K562 (cell line): ENCODE data around the gene TSPAN11. TPM values are rescaled to one million over a fixed set of nuclear protein-coding genes. Genes with fewer than 3 reads are reported as not detected.

Experiments
- ATAC-seq: fragments of 200-7000 bp; cut with Tn5 transposase; 3 replicates; pipeline ENCODE4 v1.9.1; 2020; ENCODE audit warnings: moderate library complexity
- BruUV-seq: library from RNA; stranded (reverse); fragments of 400-500 nt; replicated peaks from 2 replicates; lab custom pipeline; 2021; lab: Mats Ljungman, UMichigan
- CTCF ChIA-PET: fragments of 300-600 bp; formaldehyde crosslinking; extraction: SDS; loops from one replicate; lab custom pipeline; 2021; ENCODE audit warnings: low intra/inter-chr PET ratio; lab: Yijun Ruan, JAX
- POLR2A ChIA-PET: fragments of 300-600, 350-650 bp; sonication (Branson Sonifier 250); formaldehyde crosslinking; extraction: SDS; loops from one replicate; lab custom pipeline; 2021; ENCODE audit warnings: antibody characterized with exemption, inconsistent platforms; lab: Yijun Ruan, JAX
- DNase-seq, 4 experiments: peaks; one replicate each; pipeline versions ENCODE4 v3.0.0 to v3.0.0-alpha.2; 2011 to 2018; ENCODE audit warnings: low spot score in 3 of 4, mixed read lengths in 3 of 4; ENCODE audit errors: extremely low read depth in 1 of 4
- FAIRE-seq: peaks from 2 replicates; lab custom pipeline; 2011; peaks lifted over from hg19 to GRCh38; lab: Jason Lieb, UNC
- H2AFZ ChIP-seq: 2 replicates; pipeline ENCODE4 v1.6.0; 2011; ENCODE audit warnings: low read depth, low read length, control low read depth, inconsistent platforms
- H3K27ac ChIP-seq: fragments of 200-600 bp; 3 replicates; pipeline ENCODE4 v1.8.0; 2011; ENCODE audit warnings: low read depth, mild to moderate bottlenecking, control low read depth, inconsistent platforms, low read length, moderate library complexity, mixed read lengths; ENCODE audit errors: extremely low read depth
- H3K27me3 ChIP-seq, 2 experiments: fragments of 300-600 bp in 1 of 2; 2 replicates in 1 of 2; 3 replicates in 1 of 2; pipeline versions ENCODE4 v1.6.0 to v1.8.0; 2011; ENCODE audit warnings: inconsistent platforms in 2 of 2, low read length in 2 of 2, mild to moderate bottlenecking in 1 of 2, mixed read lengths in 1 of 2, moderate library complexity in 1 of 2; ENCODE audit not compliant: control insufficient read depth in 2 of 2, insufficient read depth in 2 of 2
- H3K36me3 ChIP-seq: fragments of 300-600 bp; 3 replicates; pipeline ENCODE4 v1.8.0; 2011; ENCODE audit warnings: mild to moderate bottlenecking, low read length, inconsistent platforms; ENCODE audit not compliant: control insufficient read depth, insufficient read depth
- H3K4me1 ChIP-seq, 2 experiments: fragments of 200-600 bp in 1 of 2; replicated peaks in 1 of 2; 2 replicates in 1 of 2; 3 replicates in 1 of 2; pipeline versions ENCODE4 v1.5.1 to v1.8.0; 2011; ENCODE audit warnings: inconsistent platforms in 2 of 2, low read length in 2 of 2, mild to moderate bottlenecking in 1 of 2, mixed read lengths in 1 of 2, moderate library complexity in 1 of 2; ENCODE audit not compliant: control insufficient read depth in 2 of 2, insufficient read depth in 2 of 2
- H3K4me2 ChIP-seq: 2 replicates; pipeline ENCODE4 v1.6.1; 2011; ENCODE audit warnings: low read length, control low read depth, inconsistent platforms, mixed read lengths; ENCODE audit not compliant: insufficient read depth
- H3K4me3 ChIP-seq: fragments of 200-600 bp; sonication (generic), shearing (Covaris generic); 2 replicates; pipeline ENCODE4 v1.5.1; 2016; ENCODE audit warnings: control low read depth, inconsistent platforms
- H3K79me2 ChIP-seq: fragments of 200-600 bp; 3 replicates; pipeline ENCODE4 v1.8.0; 2011; ENCODE audit warnings: low read length, inconsistent platforms; ENCODE audit not compliant: control insufficient read depth, insufficient read depth
- H3K9ac ChIP-seq, 2 experiments: 2 replicates each; pipeline versions ENCODE4 v1.6.0 to v1.6.1; 2011; ENCODE audit warnings: low read depth in 2 of 2, low read length in 2 of 2, control low read depth in 1 of 2, inconsistent platforms in 1 of 2, mild to moderate bottlenecking in 1 of 2, mixed read lengths in 1 of 2; ENCODE audit not compliant: insufficient read depth in 1 of 2
- H3K9me1 ChIP-seq: one replicate; pipeline ENCODE4 v1.6.0; 2011; ENCODE audit warnings: inconsistent platforms, mild to moderate bottlenecking, low read length, moderate library complexity; ENCODE audit not compliant: control insufficient read depth, insufficient read depth
- H3K9me3 ChIP-seq: replicated peaks from 2 replicates; pipeline ENCODE4 v1.5.1; 2011; ENCODE audit warnings: low read depth, low read length, inconsistent platforms; ENCODE audit not compliant: control insufficient read depth, insufficient read depth
- H4K20me1 ChIP-seq: replicated peaks from 2 replicates; pipeline ENCODE4 v1.6.1; 2011; ENCODE audit warnings: low read length, inconsistent platforms, mixed read lengths; ENCODE audit not compliant: control insufficient read depth, insufficient read depth
- ARHGAP35 ChIP-seq: fragments of 450-650 bp; IDR thresholded peaks from 2 replicates; pipeline ENCODE4 v1.6.1; 2018; ENCODE audit not compliant: partially characterized antibody
- ATF7 ChIP-seq: fragments of 450-650 bp; IDR thresholded peaks from 2 replicates; pipeline ENCODE4 v1.7.1; 2014; ENCODE audit warnings: mild to moderate bottlenecking, moderate library complexity
- CBX8 ChIP-seq: fragments of 200-600 bp; sonication (generic); IDR thresholded peaks from 2 replicates; pipeline ENCODE4 v1.6.1; 2012; ENCODE audit warnings: borderline replicate concordance, mixed run types, low read depth, mild to moderate bottlenecking, moderate library complexity, mixed read lengths, low read length, control low read depth, inconsistent platforms; ENCODE audit not compliant: poor library complexity, severe bottlenecking; ENCODE audit errors: extremely low read depth
- COPS2 ChIP-seq: fragments of 450-650 bp; conservative IDR thresholded peaks from 2 replicates; pipeline ENCODE4 v1.6.1; 2016; ENCODE audit warnings: mild to moderate bottlenecking, moderate library complexity
- FOXA1 ChIP-seq: fragments of 450-650 bp; IDR thresholded peaks from 2 replicates; pipeline ENCODE4 v1.6.1; 2016; ENCODE audit warnings: mild to moderate bottlenecking, borderline replicate concordance
- FOXJ2 ChIP-seq: fragments of 200-800 bp; sonication (Bioruptor generic); IDR thresholded peaks from 2 replicates; pipeline ENCODE4 v1.6.1; 2016; ENCODE audit warnings: missing genetic modification characterization, missing compliant biosample characterization
- GMEB1 ChIP-seq: fragments of 250-450 bp; sonication (Bioruptor Pico); IDR thresholded peaks from 2 replicates; pipeline ENCODE4 v1.4.0; 2020; ENCODE audit warnings: mild to moderate bottlenecking
- HLTF ChIP-seq: fragments of 450-650 bp; IDR thresholded peaks from 2 replicates; pipeline ENCODE4 v1.6.1; 2016
- KDM5B ChIP-seq: fragments of 200-600 bp; sonication (generic); IDR thresholded peaks from 2 replicates; pipeline ENCODE4 v1.6.1; 2012; ENCODE audit warnings: low read depth, mild to moderate bottlenecking, moderate library complexity, low read length, control low read depth, inconsistent platforms; ENCODE audit not compliant: insufficient replicate concordance
- MED1 ChIP-seq: sonication (generic); formaldehyde crosslinking; IDR thresholded peaks from 2 replicates; pipeline ENCODE4 v1.8.1; 2023; ENCODE audit warnings: missing genetic modification reagents, borderline replicate concordance
- NR1H2 ChIP-seq: sonication (generic); formaldehyde crosslinking; IDR thresholded peaks from 2 replicates; pipeline ENCODE4 v1.4.0; 2020; ENCODE audit warnings: mild to moderate bottlenecking, missing genetic modification reagents
- RUNX1 ChIP-seq: sonication (generic); IDR thresholded peaks from 2 replicates; pipeline ENCODE4 v1.6.1; 2016; ENCODE audit warnings: antibody characterized with exemption, low read depth
- ZNF239 ChIP-seq: fragments of 250-450 bp; sonication (Bioruptor Pico); IDR thresholded peaks from 2 replicates; pipeline ENCODE4 v1.4.0; 2020; ENCODE audit warnings: mild to moderate bottlenecking
- WGBS: fragments of 100-300 bp; shearing (Covaris generic); methylation state at CpG from one replicate; pipeline ENCODE4 v1.1.6; 2016; ENCODE audit warnings: low coverage, mixed read lengths; ENCODE audit not compliant: insufficient coverage; ENCODE audit errors: missing lambda C conversion rate; 5-methylcytosine and 5-hydroxymethylcytosine counted together
- in situ Hi-C: fragments of 300-500 bp; cut with MboI; formaldehyde crosslinking; loops from 4 replicates; pipeline ENCODE4 v1.15.0; 2018; ENCODE audit warnings: inconsistent platforms, mixed read lengths
- intact Hi-C: fragments of 100-400 bp; cut with micrococcal nuclease; formaldehyde crosslinking; loops from 2 replicates; pipeline ENCODE4 v1.14.2; 2022
- polyA plus RNA-seq, 8 experiments: library from polyadenylated mRNA; depleted of rRNA in 4 of 8; stranded (reverse) in 5 of 8; unstranded in 3 of 8; fragments of >200 nt; fragmentation: Nextera tagmentation in 2 of 8; fragmentation: Illumina TruSeq in 1 of 8; extraction: Ambion mirVana in 2 of 8; extraction: Trizol in 1 of 8; gene quantifications; 2 replicates each; pipeline versions ENCODE4 v1.2.1 to v1.2.3, GENCODE V29; 2011 to 2014; ENCODE audit warnings: inconsistent platforms in 1 of 8, missing spikeins in 1 of 8
- total RNA-seq, 7 experiments: library from RNA; depleted of rRNA in 6 of 7; stranded (reverse); fragments of >200 nt in 6 of 7; fragmentation: Illumina TruSeq in 2 of 7; extraction: Trizol in 2 of 7; gene quantifications; 2 replicates each; pipeline versions ENCODE4 v1.2.1 to v1.2.3, GENCODE V29; 2011 to 2021; ENCODE audit warnings: low replicate concordance in 1 of 7
- TF ChIP-seq, protein P1 (sequence below): fragments of 450-650 bp; formaldehyde crosslinking; IDR thresholded peaks from 2 replicates; pipeline ENCODE4 v1.4.0; 2022; ENCODE audit warnings: missing genetic modification characterization
- TF ChIP-seq, protein P2 (sequence below): fragments of 250-450 bp; sonication (Bioruptor Pico); IDR thresholded peaks from 2 replicates; pipeline ENCODE4 v1.9.0; 2021; ENCODE audit warnings: mild to moderate bottlenecking
- TF ChIP-seq, protein P3 (sequence below): fragments of 250-450 bp; sonication (Bioruptor Pico); IDR thresholded peaks from 2 replicates; pipeline ENCODE4 v1.8.0; 2022; ENCODE audit warnings: inconsistent platforms, mild to moderate bottlenecking, moderate library complexity, borderline replicate concordance
- TF ChIP-seq, protein P4 (sequence below): fragments of 450-650 bp; formaldehyde crosslinking; IDR thresholded peaks from 2 replicates; pipeline ENCODE4 v1.4.0; 2022; ENCODE audit warnings: mild to moderate bottlenecking, moderate library complexity

The TSPAN11 gene
- total and polyA plus RNA-seq, 9 of the 15 experiments (the other 6 are each of a cell fraction or from before 2014, with no cell fraction given) = not detected

GRCh38 chr12:30964896-30965612 is 38.5 kb downstream of the TSPAN11 start:
- H3K4me2 ChIP-seq = no peak overlapping the region
- BruUV-seq = no TSS peak
- no peak overlapping the region for H3K27ac ChIP-seq
- H3K9ac ChIP-seq = no peak overlapping the region
- no peak for DNase-seq
- no peak overlapping the region for H2AFZ ChIP-seq
- in situ Hi-C loops (no loop called here), intact Hi-C loops (no loop called here)
- WGBS = 4% methylated on average over 9 of the region's 14 CpGs
- H4K20me1 ChIP-seq = no peaks in the 10 kb centered on the region; the same call in 1 of the 2 replicates
- no peaks in the 10 kb centered on the region for H3K9me1 ChIP-seq
- no peaks in the 10 kb centered on the region; the same call in 1 of the 2 replicates for H3K9me3 ChIP-seq
- H3K27me3 ChIP-seq = peaks cover 13 to 79% of the 10 kb centered on the region in 2 experiments; a peak in 4 of 5 replicates
- CTCF ChIA-PET = interaction anchor here (0.5 kb wide), 1 partner anchor 306 kb away, joined by 3 read pairs; no protein-coding TSS in a partner anchor
- no peaks in the 10 kb centered on the region for H3K79me2 ChIP-seq
- ATAC-seq = no peak
- TF ChIP-seq FOXJ2 (tag) (no peak), MED1 (CRISPR knock-in tag) (no peak), ARHGAP35 (no peak), NR1H2 (CRISPR knock-in tag) (no peak), HLTF (no peak), RUNX1 (no peak), ATF7 (no peak), COPS2 (no peak), CBX8 (no peak), ZNF239 (CRISPR knock-in tag) (no peak), GMEB1 (no peak), FOXA1 (no peak), KDM5B (no peak)
- TF ChIP-seq, protein P1, sequence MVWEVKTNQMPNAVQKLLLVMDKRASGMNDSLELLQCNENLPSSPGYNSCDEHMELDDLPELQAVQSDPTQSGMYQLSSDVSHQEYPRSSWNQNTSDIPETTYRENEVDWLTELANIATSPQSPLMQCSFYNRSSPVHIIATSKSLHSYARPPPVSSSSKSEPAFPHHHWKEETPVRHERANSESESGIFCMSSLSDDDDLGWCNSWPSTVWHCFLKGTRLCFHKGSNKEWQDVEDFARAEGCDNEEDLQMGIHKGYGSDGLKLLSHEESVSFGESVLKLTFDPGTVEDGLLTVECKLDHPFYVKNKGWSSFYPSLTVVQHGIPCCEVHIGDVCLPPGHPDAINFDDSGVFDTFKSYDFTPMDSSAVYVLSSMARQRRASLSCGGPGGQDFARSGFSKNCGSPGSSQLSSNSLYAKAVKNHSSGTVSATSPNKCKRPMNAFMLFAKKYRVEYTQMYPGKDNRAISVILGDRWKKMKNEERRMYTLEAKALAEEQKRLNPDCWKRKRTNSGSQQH (CRISPR knock-in tag) = no peak
- TF ChIP-seq, protein P2, sequence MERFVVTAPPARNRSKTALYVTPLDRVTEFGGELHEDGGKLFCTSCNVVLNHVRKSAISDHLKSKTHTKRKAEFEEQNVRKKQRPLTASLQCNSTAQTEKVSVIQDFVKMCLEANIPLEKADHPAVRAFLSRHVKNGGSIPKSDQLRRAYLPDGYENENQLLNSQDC = no peak
- TF ChIP-seq, protein P3, sequence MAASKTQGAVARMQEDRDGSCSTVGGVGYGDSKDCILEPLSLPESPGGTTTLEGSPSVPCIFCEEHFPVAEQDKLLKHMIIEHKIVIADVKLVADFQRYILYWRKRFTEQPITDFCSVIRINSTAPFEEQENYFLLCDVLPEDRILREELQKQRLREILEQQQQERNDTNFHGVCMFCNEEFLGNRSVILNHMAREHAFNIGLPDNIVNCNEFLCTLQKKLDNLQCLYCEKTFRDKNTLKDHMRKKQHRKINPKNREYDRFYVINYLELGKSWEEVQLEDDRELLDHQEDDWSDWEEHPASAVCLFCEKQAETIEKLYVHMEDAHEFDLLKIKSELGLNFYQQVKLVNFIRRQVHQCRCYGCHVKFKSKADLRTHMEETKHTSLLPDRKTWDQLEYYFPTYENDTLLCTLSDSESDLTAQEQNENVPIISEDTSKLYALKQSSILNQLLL (CRISPR knock-in tag) = no peak
- TF ChIP-seq, protein P4, sequence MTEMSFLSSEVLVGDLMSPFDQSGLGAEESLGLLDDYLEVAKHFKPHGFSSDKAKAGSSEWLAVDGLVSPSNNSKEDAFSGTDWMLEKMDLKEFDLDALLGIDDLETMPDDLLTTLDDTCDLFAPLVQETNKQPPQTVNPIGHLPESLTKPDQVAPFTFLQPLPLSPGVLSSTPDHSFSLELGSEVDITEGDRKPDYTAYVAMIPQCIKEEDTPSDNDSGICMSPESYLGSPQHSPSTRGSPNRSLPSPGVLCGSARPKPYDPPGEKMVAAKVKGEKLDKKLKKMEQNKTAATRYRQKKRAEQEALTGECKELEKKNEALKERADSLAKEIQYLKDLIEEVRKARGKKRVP = no peak
- no peak overlapping the region for H3K4me3 ChIP-seq
- POLR2A ChIA-PET = no interaction called here
- H3K4me1 ChIP-seq = no peaks in the 10 kb centered on the region
- no peaks in the 10 kb centered on the region for H3K36me3 ChIP-seq
- no peak for FAIRE-seq
